Prostate gland (tissue), 2 donors: ENCODE measurements around the gene FTCDNL1. TPM values are rescaled to one million over a fixed set of nuclear protein-coding genes. Genes with fewer than 3 reads are reported as not detected.
A peak's percentile ranks its signal among the peaks of the same experiment; 100 is the strongest.

Experiments used
- DNase-seq: peaks from one replicate; pipeline ENCODE4 v3.0.0-alpha.2; 2019; ENCODE audit warnings: low spot score
- H3K27ac ChIP-seq, 2 donors: fragments of 200-600 bp; sonication (generic); 2 replicates each; pipeline ENCODE4 v1.5.1; 2017 to 2019
- H3K27me3 ChIP-seq: fragments of 200-600 bp; sonication (generic); replicated peaks from 2 replicates; pipeline ENCODE4 v1.5.1; 2019; ENCODE audit not compliant: insufficient read depth
- H3K36me3 ChIP-seq, 2 donors: fragments of 200-600 bp; sonication (generic); 1 replicate in 1 of 2; 2 replicates in 1 of 2; pipeline versions ENCODE4 v1.5.1 to v1.8.1; 2017 to 2019
- H3K4me1 ChIP-seq: fragments of 200-600 bp; sonication (generic); replicated peaks from 2 replicates; pipeline ENCODE4 v1.5.1; 2019
- H3K4me3 ChIP-seq, 2 donors: fragments of 200-600 bp; sonication (generic); 2 replicates each; pipeline ENCODE4 v1.5.1; 2017 to 2019
- H3K9me3 ChIP-seq: fragments of 200-600 bp; sonication (generic); 2 replicates; pipeline ENCODE4 v1.5.1; 2017
- CTCF ChIP-seq, 4 experiments: fragments of 200-600 bp in 2 of 4; fragments of 450-650 bp in 2 of 4; sonication (generic) in 2 of 4; IDR thresholded peaks; 1 replicate in 3 of 4; 2 replicates in 1 of 4; pipeline ENCODE4 v1.5.1; 2016 to 2019; ENCODE audit warnings: antibody characterized with exemption in 4 of 4, mild to moderate bottlenecking in 2 of 4, moderate library complexity in 2 of 4
- POLR2A ChIP-seq: fragments of 450-650 bp; IDR thresholded peaks from one replicate; pipeline ENCODE4 v1.6.1; 2016; ENCODE audit warnings: antibody characterized with exemption, mild to moderate bottlenecking
- POLR2AphosphoS5 ChIP-seq: sonication (generic); formaldehyde crosslinking; IDR thresholded peaks from one replicate; pipeline ENCODE4 v1.6.1; 2017; ENCODE audit warnings: antibody characterized with exemption
- WGBS: methylation state at CpG from one replicate; pipeline ENCODE4 v1.1.5; 2018; 5-methylcytosine and 5-hydroxymethylcytosine counted together
- intact Hi-C: fragments of 100-400 bp; cut with DNase I; formaldehyde crosslinking; loops from one replicate; pipeline ENCODE4 v1.14.2; 2022
- total RNA-seq, 2 donors: library from RNA; depleted of rRNA; stranded (reverse); fragments of >200 nt; gene quantifications; one replicate each; pipeline ENCODE4 v1.1.0, GENCODE V29; 2016

FTCDNL1 gene
- total RNA-seq, 2 donors from 2014 or later = 4.9 to 5.7 TPM

GRCh38 chr2:199743415-199744120, 107.4 kb downstream of the FTCDNL1 start:
- intact Hi-C loops = no loop called here
- H3K36me3 ChIP-seq = no peaks in the 10 kb centered on the region
- no peak for DNase-seq
- WGBS = 82% methylated on average over 5 of the region's 5 CpGs
- H3K4me3 ChIP-seq = no peak overlapping the region
- H3K4me1 ChIP-seq = peaks cover 10% of the 10 kb centered on the region
- no peak overlapping the region for H3K27ac ChIP-seq
- no peak for TF ChIP-seq POLR2AphosphoS5
- TF ChIP-seq CTCF (IDR thresholded peaks at IDR 0.05) = no peak
- TF ChIP-seq POLR2A = no peak
- H3K9me3 ChIP-seq = no peaks in the 10 kb centered on the region
- no peaks in the 10 kb centered on the region for H3K27me3 ChIP-seq

- Histone ChIP-seq H3K36me3 (no peaks in the 10 kb centered on the region), H3K4me1 (peaks cover 10% of the 10 kb centered on the region), H3K4me3 (no peak overlapping the region), H3K27ac (no peak overlapping the region), H3K9me3 (no peaks in the 10 kb centered on the region), H3K27me3 (no peaks in the 10 kb centered on the region)
- DNase-seq = no peak
- TF ChIP-seq CTCF (IDR thresholded peaks at IDR 0.05) (no peak), POLR2A (no peak), POLR2AphosphoS5 (no peak)
- intact Hi-C loops = no loop called here
- WGBS = 89% methylated on average over 2 of the region's 2 CpGs
Observed at GRCh38 chr2:199742884-199743283, 108.1 kb downstream of the FTCDNL1 start.

- H3K27ac ChIP-seq = no peak overlapping the region
- no peaks in the 10 kb centered on the region for H3K36me3 ChIP-seq
- no peaks in the 10 kb centered on the region for H3K9me3 ChIP-seq
- H3K27me3 ChIP-seq = no peaks in the 10 kb centered on the region
- intact Hi-C loops = no loop called here
- no peak for TF ChIP-seq POLR2AphosphoS5
- TF ChIP-seq POLR2A = no peak
- TF ChIP-seq CTCF (IDR thresholded peaks at IDR 0.05) = no peak
- WGBS = 21% methylated on average over 5 of the region's 5 CpGs
- peaks cover 10% of the 10 kb centered on the region for H3K4me1 ChIP-seq
- DNase-seq = peak; percentile 22
- no peak overlapping the region for H3K4me3 ChIP-seq
Observed at GRCh38 chr2:199740111-199740428, 110.9 kb downstream of the FTCDNL1 start.

GRCh38 chr2:199739413-199740110, 111.4 kb downstream of the FTCDNL1 start:
- Histone ChIP-seq H3K36me3 (no peaks in the 10 kb centered on the region), H3K4me3 (no peak overlapping the region), H3K27me3 (no peaks in the 10 kb centered on the region), H3K4me1 (peaks cover 10% of the 10 kb centered on the region), H3K27ac (no peak overlapping the region), H3K9me3 (no peaks in the 10 kb centered on the region)
- TF ChIP-seq CTCF (IDR thresholded peaks at IDR 0.05) = peak; percentile 70 to 93 (median 74)
- TF ChIP-seq POLR2A = no peak
- TF ChIP-seq POLR2AphosphoS5 = no peak
- intact Hi-C loops = loop anchor here (2.0 kb wide), 1 partner anchor 35 kb away; no protein-coding TSS in a partner anchor
- peak; percentile 33 for DNase-seq
- WGBS = 28% methylated on average over 15 of the region's 15 CpGs
